Fibroblast of gingiva (primary cell): ENCODE results near the gene ADCK2.
"Not testable (repeated sequence)": the region's sequence is repeated elsewhere in the genome, so short reads cannot be mapped to it uniquely, and the experiment has no call there.

Experiments used
- DNase-seq: peaks from one replicate; pipeline ENCODE4 v3.0.0-alpha.2; 2011; ENCODE audit warnings: low read depth

The ADCK2 gene

GRCh38 chr7:140672382-140673062 lies at the start of gene ADCK2:
ADCK2 (plus strand) TSS chr7:140672945; CDS start chr7:140673331, 386 bp downstream.
- peak; percentile 28 for DNase-seq

DNA sequence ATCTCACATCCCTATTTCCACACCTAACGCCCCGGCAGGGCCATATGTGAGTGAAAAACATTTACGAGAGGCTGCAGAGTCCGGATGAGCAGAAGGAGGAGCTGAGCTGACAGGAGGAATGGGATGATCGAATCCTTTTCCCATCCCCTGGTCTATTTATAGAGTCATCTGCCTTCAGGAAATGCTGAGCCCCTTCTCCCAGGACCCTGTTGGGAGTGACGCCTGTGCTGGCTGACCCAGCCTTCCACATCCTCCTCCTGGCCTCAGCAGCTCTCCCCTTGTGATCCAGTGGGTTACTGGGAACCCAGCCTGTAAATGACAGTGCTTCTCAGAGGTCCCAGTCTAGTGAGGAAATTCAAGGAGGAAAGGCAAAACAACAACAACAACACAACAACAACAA lies 48.8 kb upstream of the ADCK2 start:
- DNase-seq: no peak

DNA sequence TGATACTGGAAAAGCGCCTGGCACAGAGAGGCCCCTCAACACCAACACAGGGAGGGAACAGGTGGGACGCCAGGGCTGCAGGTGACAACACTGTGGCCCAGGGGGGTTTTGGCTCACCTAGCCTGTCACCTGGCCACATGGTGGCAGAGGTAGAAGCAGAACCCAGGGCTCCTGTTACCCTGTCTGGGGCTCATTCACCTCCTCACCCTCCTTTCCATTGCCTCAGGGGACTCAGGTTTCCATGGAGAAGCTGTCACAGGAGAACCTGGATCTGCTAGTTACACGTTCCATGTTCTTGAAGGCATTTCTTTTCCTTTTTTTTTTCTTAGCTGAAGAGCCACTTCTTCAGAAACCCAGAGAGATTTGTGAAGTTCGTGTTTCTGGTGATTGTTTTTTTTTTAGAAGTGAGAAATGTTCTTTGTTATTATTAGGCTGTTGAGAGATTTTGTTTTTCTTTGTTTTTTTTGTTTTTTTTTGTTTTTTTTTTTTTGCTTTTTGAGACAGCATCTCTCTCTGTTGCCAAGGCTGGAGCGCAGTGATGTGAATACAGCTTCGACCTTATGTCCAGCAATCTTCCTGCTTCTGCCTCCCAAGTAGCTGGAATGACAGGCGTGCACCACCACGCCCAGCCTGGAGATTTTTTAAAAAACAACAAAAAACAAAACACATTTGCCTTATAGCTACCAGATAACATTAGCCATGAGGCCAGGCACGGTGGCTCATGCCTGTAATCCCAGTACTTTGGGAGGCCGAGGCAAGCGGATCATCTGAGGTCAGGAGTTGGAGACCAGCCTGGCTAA lies 48.2 kb upstream of the ADCK2 start:
- no peak for DNase-seq

DNA sequence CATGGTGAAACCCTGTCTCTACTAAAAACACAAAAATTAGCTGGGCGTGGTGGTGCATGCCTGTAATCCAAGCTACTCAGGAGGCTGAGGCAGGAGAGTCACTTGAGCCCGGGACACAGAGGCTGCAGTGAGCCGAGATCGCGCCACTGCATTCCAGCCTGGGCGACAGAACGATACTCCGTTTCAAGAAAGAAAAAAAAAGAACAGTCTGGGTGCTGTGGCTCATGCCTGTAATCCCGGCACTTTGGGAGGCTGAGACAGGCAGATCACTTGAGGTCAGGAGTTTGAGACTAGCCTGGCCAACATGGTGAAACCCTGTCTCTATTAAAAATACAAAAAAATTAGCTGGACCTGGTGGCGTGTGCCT lies 47.6 kb upstream of the ADCK2 start:
- DNase-seq: not testable (repeated sequence)

GRCh38 chr7:140625908-140626868 lies 46.6 kb upstream of the ADCK2 start:
- peak; percentile 94 for DNase-seq

DNA sequence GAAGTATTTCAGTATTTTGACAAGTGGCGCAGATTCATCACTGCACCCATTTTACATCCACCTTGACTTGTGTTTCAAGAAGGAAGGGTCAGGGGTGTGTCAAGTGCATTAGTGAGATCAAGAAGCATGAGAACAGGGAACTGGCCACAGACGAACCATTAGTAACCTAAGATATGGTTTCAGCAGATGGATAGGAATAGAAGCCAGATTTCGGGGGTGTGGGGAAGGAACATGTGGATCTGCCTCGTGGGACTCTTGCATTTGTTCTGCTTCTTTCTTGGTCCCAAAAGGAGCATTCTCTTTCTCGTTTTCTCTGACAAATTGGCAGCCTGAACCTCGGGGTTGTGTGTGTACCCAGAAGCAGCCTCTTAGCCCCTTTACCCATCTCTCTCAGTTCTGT lies 41.7 kb upstream of the ADCK2 start:
- DNase-seq: no peak

DNA sequence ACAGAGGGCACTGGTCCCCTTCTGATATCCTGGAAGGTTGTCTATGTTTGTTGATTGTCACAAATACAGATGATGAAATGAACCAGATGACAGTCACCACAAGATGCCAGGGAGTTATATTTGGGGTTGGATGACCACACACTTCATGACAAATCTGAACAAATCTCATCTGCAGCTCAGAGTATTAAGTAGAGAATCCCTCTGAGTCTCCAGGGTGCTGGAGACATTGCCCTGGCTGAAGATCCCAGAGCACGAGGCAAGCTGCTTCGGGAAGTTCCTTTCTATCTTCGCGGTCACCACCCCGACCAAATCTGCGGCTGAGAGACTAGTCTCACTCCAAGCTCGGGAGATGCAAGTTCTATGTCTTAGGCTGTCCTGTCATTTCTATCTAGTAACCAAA lies 41.1 kb upstream of the ADCK2 start:
- DNase-seq: no peak

DNA sequence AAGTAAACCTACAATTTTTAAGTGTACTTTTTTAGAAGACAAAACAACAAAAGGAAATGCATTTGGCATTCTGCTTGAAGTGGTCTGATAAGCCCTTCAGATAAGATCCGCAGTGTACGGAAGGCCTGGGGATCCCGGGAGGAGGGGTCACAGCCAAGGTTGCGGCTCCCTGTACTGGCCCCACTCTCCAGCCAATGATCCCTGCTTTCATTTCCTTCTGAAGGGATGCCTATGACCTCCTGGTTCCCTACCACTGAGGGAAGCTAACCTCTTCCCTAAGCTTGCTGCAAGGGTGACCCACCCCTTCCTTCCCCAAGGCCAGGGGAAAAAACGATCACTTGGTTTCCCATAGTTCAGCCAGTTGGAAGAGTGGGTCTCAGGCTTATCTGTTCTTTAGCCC lies 37.4 kb upstream of the ADCK2 start:
- no peak for DNase-seq

DNA sequence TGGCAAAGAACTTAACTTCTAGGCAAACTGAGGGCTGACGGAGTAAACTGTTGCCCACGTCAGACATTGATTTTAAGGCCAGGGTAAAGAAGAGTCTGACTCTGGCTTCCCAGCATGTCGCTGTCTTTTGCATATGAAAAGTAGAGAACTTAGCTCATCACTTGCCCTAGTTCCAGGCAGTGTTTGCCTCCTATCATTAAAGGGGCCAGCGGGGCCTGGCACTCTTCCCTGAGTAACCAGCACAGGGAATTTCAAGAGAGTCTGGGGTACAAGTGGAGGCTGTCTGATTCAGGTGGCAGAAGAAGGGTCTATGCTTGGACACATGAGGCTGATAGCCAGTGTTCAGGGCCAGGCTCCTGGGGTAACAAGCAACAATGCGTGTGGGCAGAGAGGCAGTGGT lies 36.9 kb upstream of the ADCK2 start:
- no peak for DNase-seq

- DNase-seq: no peak
These were observed 35.3 kb upstream of the ADCK2 start for GRCh38 chr7:140637400-140637799.

DNA sequence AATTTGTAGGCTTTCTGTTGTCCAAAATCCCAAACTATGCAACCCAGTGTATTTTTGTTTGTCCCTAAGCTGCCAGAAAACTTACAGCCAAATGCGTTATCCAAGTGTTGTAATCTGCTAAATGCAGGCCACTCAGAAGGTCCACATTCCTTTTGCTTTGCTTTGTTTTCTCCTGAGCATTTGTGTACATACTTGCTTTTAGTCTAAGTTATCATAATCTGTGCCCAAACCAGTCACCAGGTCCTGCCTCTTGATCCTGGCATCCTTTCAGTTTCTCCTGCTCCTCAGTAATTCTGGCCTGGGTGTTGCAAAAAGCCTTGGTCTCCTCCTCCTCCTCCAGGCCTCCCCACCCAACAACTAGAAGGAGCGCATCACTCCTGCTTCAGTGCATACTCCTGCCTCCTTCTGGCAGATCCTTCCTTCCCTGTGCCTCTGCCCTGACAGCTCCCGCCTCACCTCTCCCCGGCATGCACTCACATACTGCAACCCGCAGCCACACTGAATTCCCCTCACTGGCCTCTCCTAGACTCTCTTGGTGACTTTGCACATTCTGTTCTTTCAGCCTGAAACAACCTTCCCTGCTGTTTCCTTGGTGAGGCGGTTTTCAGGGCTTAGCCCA lies 34.5 kb upstream of the ADCK2 start:
- peak; percentile 98 for DNase-seq

- peak; percentile 74 for DNase-seq
These were observed 33.2 kb upstream of the ADCK2 start for GRCh38 chr7:140639366-140640053.

GRCh38 chr7:140640060-140640637 lies 32.6 kb upstream of the ADCK2 start:
- peak; percentile 29 for DNase-seq

- DNase-seq: peak; percentile 65
These were observed 31.8 kb upstream of the ADCK2 start, which contains the start of gene DENND2A for GRCh38 chr7:140640727-140641523. DENND2A (minus strand) TSS chr7:140640813; CDS start chr7:140602397, 38,416 bp downstream.

DNA sequence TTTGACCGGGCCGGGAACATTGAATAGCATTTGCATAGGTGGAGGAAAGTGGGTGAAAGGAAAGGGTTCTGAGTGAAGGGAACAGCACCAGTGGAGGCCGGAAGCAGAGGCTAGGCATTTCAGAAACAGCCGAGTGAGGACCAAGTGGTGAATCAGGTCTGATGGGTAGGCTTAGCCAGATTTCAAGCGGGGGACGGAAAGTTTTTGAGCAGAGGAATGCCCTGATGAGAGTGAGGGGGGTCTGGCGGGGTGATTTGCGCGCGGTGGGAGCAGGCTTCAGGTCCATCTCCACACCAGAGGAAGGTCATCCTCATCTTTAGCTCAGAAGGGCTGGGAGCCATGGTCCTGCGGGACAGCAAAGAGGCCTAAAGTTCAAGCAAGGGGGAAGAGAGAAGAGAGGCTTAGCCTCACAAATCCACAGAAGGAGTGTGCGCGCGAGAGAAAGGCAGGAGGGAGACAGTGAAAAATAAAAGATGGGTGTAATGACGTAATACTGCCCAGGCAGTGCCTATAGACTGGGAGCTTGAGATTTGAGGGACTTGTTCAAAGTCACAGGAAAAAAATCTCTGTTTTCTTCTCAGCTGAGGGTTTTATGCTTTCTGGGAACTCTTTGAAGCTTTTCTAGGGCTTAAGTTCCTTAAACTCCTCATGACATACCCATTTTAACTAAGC lies 31.1 kb upstream of the ADCK2 start:
- no peak for DNase-seq

GRCh38 chr7:140643416-140643815 lies 29.3 kb upstream of the ADCK2 start:
- no peak for DNase-seq

DNA sequence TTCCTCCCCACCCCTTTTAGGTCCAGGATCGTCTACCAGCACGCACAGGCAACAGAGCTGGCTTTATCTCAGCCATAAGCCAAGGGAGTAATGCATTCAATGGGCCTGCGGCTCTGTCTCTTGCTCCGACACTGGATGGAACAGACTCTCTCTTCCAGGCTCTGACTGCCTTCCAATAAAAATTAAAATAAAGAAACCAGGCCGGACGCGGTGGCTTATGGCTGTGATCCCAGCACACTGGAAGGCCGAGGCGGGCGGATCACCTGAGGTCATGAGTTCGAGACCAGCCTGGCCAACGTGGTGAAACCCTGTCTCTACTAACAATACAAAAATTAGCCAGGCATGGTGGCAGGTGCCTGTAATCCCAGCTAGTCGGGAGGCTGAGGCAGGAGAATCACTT lies 28.0 kb upstream of the ADCK2 start:
- DNase-seq: not testable (repeated sequence)

DNA sequence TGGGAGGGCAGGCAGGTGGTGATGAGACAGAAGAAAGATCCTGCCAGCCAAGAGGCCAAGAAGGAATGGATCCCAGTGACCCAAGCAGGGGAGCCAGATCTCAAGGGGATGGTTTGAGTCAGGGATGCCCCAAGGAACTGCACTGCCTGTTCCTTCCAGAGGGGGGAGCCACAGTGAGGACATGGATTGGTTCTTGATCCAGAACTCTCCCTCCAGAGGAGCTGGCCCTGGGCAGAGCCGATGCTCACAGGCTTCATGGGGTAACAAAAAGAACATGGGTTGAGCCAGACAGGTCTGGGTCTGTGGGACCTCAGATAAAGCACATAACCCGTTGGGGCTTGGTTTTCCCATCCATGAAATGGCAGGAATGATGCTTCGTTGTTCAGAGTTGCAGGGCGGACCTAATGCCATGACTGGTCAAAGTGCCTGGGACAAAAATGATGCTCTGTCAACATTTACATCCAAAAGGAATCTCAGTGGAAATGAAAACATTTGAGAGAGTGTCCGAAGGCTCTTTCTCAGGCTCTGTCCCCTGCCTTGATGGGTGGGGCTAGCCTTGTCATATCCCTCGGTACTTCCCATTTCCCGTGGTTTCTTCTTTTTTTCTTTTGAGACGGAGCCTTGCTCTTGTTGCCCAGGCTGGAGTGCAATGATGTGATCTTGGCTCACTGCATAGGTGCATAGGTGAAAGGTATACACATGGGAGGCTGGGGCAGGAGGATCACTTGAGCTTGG lies 27.4 kb upstream of the ADCK2 start:
- DNase-seq: no peak
